HG03521 (cell line): ENCODE results near the gene ZBTB7A.

Experiments
- ATAC-seq: cut with Tn5 transposase; IDR thresholded peaks from one replicate; pipeline ENCODE4 v1.9.1; 2021; ENCODE audit warnings: mild to moderate bottlenecking, moderate library complexity; ENCODE audit not compliant: unreplicated experiment

ZBTB7A gene

GRCh38 chr19:4066682-4067395 is at the start of gene ZBTB7A:
Gene ZBTB7A (minus strand): TSS chr19:4066899. CDS start chr19:4055232, 11,667 bp downstream.
- no peak for ATAC-seq

- no peak for ATAC-seq
Observed at GRCh38 chr19:4115818-4116385, 49.2 kb upstream of the ZBTB7A start.

- peak; percentile 71 for ATAC-seq
Observed at GRCh38 chr19:4115050-4115817, 48.5 kb upstream of the ZBTB7A start.

DNA sequence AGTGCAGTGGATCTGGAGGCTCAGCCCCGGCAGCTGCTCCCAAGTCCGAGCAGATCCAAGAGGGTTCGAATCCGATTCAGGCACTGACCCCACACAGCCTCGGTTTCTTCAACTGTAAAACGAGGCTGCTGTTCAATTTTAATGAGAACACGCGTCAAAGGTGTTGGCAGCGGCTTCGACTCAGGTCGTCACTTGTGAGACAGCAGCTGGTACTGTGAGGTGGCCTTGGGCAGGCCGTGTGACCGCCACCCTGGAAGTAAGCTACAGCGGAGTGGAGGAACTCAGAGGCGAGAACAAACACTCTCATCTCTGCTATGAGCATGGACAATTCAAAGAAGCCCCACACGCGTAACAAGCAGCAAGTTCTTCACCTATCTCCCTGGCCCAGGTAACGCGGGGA is 47.5 kb upstream of the ZBTB7A start:
- no peak for ATAC-seq

GRCh38 chr19:4113398-4114088 is 46.8 kb upstream of the ZBTB7A start:
- ATAC-seq, result no peak

DNA sequence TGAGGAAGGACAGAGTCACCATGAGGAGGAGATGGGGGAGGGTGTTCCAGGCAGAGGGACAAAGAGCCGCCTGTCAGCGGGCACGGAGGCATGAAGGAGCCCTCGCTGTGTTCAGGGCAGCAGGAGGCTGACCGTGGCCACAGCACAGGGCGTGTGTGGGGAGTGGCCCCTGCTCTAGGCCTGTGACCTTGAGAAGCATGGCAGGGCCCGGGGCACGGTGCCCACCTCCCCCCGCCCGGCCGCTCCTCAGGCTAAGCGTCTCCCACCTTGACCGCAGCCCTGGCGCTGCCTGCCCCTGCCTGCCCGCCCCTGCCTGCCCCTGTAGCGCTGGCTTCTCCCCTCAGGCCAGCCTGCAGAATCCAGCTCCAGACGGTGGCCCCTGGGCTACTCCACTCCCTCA is 45.7 kb upstream of the ZBTB7A start:
- ATAC-seq, result no peak

GRCh38 chr19:4109626-4109945 is 42.9 kb upstream of the ZBTB7A start:
- no peak for ATAC-seq

DNA sequence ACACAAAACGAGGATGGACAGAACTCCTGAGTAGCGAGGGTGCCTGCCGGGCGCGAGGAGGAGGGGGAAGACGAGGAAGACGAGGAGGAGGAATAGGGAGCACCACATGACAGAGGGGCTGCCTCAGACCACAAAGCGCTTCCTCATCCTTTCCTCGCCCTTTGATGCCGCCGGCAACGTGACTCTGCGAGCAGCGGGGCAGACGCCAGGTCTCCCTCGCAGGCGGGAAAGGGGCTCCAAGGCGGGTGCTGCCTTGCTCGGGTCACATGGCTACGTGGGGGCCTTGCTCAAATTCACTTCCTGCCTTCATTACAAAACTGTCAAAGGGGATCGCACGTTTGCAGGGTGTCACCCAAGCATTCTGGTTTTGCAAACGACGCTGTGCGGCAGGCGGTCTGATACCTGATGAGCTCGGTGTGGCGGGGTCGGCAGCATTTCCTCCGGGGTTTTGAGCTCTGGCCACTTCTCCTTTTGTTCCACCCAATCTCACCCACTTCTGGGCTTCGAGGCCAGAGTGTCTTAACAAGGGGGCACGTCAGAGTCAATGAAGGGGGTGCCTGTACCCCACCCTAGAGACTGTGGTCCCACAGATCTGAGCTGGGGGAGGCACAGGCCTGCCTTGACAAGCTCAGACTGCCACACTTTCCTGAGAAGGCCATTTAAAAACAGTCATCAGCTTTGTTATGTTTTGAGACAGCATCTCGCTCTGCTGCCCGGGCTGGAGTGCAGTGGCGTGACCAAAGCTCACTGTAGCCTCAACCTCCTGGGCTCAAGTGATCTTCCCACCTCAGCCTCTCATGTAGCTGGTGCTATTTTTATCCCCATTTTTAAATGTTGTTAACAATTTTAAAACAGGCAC is 42.3 kb upstream of the ZBTB7A start:
- ATAC-seq, result peak; percentile 59

DNA sequence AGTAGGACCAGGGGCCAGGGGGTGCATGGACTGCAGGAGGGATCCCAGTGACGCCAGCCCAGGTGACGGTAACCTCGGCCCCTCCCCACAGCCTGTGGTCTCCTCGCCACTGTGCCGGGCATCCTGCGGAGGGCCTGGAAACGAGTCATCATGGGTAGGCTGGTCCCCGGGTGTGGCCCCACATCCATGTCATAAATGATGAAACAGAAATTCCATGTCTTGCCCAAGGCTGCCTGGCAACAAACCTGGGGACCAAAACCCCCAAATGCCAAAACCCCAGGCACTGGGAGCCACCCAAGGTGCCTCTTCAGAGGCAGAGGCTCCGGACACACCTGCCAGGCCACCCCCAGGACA is 36.4 kb upstream of the ZBTB7A start:
- ATAC-seq, result no peak

DNA sequence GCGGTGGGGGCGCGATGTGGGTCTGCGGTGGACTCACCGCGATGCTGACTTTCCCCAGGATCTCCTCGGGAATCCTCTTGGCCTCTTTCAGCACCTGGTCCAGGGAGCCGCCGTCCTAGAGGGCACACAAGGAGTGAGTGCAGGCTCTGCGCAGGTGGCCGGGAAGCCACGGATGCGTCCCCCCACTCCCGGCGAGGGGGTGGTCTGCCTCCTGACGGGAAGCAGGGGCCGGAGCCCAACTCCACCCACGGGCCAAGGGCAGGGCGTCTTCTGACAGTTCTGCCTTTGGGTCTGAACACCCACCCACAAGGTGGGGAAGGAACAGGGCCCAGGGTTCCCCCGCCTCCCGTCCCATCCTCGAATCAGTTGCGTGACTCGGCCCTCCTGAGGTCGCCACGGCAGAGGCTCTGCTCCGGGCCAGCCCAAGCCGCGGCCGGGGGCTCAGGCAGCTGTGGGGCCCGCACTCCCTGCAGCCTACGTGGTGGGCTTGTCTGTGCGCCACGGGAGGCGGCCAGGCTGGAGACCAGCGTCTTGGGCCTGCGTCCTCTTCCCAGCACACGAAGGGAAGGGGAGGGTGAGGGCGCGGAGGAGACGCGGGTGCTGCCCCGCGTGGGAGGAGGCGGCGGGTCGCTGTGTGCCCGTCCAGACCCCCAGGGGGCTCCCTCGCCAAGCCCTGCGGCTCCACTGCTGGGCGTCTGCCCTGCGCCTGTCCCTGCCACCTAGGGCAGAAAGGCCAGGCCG is 35.8 kb upstream of the ZBTB7A start:
- no peak for ATAC-seq

DNA sequence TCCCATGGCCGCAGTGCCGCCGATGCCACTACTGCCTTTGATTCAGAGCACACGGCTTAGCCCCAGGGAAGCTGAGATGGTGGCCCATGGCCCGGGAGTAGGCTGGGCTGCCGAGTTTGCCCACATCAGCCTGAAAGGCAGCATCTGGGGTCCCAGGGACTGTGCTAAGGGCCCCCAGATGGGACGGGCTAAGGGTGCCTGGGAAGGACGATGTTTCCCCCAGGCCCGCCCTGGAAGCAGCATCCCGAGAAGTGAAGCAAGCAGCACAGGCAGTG is 34.7 kb upstream of the ZBTB7A start:
- ATAC-seq, result no peak

- no peak for ATAC-seq
Observed at GRCh38 chr19:4100647-4101495, 34.2 kb upstream of the ZBTB7A start.

- ATAC-seq, result no peak
Observed at GRCh38 chr19:4099041-4099764, 32.5 kb upstream of the ZBTB7A start.

- no peak for ATAC-seq
Observed at GRCh38 chr19:4098493-4098892, 31.8 kb upstream of the ZBTB7A start.

DNA sequence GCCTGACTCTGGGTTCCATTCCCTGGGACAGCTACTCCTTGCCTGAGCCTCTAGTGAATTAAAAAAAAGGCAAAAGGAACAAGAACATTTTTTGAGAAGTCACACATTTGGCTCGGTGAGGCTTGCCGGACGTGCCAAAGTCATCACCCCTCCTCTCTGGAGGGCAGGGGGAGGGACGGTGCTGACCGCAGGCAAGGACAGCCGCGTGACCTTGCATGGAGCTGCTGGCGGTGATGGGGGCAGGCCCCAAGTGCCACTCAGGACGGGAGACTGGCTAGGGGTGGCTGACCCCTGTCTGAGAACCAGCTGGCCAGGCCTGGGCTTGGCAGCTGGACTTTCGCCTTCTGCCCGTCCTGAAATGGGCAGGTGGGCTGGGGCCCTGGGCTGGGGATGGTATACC is 30.8 kb upstream of the ZBTB7A start:
- ATAC-seq, result no peak

DNA sequence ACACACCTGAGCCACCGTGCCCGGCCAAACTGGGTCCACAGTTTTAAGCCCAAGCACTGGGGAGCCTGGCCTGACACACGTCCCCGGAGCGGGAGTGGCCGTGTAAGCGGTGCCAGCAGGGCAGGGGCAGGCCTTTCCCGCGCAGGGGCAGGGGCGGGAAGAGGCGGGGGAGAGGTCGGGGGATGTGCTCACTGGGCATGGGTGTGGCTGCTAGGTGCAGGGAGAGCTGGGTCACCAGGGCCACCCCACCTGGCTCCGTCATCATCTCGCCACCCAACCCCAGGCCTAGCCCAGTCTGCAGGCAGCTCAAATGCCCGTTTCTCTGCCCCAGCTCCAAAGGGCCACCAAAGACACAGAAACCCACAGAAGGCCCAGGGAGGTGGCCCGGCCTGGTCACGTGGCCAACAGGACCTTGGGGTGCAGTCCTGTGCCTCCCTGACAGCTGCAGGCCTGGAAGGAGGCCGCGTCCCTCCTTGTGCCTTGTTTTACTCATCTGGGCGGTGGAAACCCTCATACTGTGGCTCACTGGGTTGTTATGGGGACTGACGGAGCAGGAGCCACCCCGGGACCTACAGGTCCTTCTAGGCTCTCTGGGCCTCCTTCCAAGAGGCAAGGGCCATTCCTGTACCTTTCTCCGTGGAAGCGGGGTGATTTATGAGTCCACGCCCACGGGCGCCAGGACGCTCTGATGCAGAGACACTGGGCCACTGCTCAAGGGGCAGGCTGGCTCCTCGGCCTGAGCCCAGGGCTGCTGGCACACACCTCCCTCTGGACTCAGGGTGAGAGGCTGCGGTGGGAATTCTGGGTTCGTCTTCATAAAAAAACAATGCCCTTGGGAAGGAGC is 29.6 kb upstream of the ZBTB7A start:
- no peak for ATAC-seq

DNA sequence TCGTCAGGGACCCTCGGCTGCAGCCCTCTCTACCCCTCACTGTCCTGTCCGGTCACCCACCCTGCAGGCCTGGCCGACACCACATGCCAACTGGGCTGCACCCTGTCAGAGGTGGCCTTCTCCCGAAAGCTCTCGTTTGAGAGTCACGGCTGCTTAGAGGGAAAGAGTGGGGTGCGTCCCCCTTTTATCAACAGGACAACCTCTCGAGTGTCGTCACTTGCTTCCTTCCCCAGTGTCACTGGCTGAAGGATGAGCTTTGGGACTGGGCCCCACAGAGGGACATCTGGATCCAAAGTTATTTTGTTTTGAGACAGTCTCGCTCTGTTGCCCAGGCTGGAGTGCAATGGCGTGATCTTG is 28.8 kb upstream of the ZBTB7A start:
- no peak for ATAC-seq
